PC-9 (cell line): ENCODE data around the gene NTNG2.

ENCODE experiments used
- EZH2 ChIP-seq: fragments of 200-600 bp; sonication (generic); IDR thresholded peaks from 2 replicates; pipeline ENCODE4 v1.8.0; 2017; ENCODE audit warnings: antibody characterized with exemption, low read depth
- TF ChIP-seq, protein P1 (sequence below): fragments of 200-600 bp; sonication (generic); conservative IDR thresholded peaks from 2 replicates; pipeline ENCODE4 v1.6.1; 2017; ENCODE audit warnings: mixed run types, antibody characterized with exemption, mild to moderate bottlenecking, moderate library complexity

DNA sequence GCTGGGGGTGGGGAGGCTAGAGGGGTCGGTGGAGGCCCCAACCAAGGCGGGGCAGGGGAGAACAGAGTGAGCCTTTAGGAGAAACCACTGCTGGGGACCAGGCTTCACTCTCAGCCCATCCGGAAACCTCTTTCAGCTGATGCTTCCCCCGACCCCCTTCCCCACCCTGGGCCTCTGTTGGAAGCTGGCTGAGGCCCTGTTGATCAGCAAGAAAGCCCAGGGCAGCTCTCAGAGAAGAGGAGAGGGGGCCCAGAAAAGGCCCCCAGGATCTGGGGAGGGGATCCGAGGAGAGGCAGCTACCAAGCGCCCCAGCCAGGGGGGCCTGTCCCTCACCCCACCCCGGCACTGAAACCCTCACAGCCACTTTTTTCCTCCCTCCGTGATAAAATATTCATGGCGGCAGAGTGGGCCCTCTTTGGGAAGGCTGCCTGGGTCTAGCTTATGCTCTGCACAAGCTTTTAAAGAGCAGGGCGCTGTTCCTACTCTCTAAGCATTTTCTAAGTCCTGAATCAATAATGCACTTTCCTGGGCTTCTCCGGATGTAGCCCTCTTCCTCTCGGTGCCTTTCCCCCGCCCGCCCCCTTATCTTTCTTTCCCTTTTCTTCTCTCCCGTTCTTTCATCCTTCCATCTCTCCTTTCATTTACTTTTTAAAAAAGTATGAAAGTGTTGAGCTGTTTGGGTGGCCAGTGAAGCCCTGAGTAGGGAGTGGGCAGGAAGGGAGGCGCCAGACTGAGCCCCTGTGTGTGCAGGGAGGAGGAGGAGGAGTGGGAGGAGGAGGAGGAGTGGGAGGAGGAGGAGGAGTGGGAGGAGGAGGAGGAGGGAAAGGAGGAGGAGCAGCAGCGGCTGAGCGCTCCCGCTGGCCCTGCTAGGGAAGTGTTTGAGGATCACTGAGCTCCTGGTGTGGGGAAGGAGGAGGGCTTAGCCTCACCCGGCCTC, 23.5 kb downstream of the NTNG2 start:
- TF ChIP-seq EZH2: no peak
- TF ChIP-seq, protein P1, sequence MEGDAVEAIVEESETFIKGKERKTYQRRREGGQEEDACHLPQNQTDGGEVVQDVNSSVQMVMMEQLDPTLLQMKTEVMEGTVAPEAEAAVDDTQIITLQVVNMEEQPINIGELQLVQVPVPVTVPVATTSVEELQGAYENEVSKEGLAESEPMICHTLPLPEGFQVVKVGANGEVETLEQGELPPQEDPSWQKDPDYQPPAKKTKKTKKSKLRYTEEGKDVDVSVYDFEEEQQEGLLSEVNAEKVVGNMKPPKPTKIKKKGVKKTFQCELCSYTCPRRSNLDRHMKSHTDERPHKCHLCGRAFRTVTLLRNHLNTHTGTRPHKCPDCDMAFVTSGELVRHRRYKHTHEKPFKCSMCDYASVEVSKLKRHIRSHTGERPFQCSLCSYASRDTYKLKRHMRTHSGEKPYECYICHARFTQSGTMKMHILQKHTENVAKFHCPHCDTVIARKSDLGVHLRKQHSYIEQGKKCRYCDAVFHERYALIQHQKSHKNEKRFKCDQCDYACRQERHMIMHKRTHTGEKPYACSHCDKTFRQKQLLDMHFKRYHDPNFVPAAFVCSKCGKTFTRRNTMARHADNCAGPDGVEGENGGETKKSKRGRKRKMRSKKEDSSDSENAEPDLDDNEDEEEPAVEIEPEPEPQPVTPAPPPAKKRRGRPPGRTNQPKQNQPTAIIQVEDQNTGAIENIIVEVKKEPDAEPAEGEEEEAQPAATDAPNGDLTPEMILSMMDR: no peak
